Activated CD4-positive, alpha-beta T cell treated with anti-CD3 and anti-CD28 coated beads, Interleukin-2, amount 50 U/mL, for 16 hours (primary cell): ENCODE measurements around the gene SLC7A8.

Source experiments
- DNase-seq: peaks from one replicate; pipeline ENCODE4 v3.0.0-alpha.2; 2020

Gene SLC7A8

DNA sequence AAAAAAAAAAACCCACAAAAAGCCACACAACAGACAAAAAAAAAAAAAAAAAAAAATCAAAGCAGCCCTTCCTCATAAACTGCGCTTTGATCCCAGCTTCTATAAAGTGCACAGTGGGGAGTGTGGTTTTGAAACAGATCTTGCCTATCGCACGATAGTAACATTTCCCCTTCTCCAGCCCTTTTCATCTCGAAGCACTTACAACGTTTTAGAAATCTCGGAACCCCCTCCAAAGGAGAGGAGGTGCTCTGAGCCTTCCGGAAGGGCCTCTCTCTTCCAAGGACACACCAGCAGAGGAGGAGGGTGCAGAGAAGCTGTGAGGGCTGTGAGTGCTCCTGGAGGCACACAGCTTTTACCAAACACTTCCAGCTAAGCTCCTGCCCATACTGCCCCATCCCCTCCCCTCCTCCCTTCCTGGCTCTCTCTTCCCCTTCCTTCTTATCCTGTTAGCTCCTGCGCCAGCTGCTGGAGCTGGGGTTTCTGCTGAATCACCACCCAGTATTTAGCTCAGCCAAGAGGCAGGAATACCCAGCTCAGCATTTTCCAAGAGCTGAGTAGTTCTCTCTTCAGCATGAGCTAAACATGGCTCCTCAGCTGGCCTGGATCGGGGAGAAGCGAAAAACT, 28.4 kb downstream of the SLC7A8 start:
- no peak for DNase-seq

DNA sequence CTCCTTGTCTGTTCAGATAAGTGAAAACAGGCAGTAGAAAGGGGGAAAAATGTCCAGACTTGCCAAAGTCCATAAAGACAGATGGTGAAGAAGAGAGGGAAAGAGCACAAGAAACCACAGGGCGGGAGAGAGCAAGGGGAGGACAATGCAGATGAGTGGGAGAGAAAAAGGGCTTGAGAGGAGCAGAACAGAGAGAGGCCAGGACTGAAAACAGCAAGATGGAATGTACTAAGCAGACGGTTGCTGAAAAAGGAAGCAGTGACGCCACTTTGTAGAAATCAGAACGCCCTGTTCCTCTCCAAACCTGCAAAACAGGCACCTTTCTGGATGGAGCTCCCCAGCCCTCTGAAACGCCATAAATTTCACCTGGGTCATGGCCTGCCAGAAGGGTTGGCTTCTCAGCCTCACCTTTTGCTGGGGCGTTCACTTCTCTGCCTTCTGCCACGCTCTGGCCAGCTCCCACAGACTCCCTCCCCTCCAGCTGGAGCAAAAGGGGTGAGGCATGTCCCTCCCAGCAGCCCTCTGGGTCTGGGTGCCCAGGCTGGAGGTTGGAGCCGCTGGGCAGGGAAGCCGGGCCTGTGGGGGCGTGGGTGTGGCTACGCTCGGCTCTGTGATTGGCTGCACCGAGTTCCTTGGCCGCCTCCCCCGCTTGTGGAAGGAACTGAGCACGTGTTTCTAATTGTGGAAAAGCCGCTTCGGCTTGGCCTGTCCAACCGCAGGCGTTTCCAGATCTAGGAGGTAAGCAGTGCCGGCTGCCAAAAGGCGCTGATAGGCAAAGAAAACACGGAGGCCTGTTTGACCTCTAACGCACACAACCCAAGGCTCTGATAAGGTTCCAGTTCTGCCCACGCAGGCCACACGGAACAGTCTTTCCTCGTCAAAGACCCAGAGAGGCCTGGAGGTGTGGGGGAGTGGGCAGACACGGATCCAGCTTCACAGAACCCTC, 29.3 kb downstream of the SLC7A8 start:
- no peak for DNase-seq

DNA sequence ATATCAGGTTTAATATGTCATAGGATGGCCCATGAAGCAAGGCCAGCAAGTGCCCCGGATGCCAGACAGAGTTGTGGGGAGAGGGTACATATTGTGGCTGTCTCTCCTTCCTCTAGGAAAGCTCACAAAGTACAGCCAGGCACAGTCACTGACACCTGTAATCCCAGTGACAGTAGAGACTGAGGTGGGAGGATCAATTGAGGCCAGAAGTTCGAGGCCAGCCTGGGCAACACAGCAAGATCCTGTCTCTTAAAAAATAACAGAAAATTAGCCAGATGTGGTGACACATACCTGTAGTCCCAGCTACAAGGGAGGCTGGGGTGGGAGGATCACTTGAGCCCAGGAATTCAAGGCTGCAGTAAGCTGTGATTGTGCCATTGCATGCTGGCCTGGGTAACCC, 32.1 kb downstream of the SLC7A8 start:
- DNase-seq = no peak

DNA sequence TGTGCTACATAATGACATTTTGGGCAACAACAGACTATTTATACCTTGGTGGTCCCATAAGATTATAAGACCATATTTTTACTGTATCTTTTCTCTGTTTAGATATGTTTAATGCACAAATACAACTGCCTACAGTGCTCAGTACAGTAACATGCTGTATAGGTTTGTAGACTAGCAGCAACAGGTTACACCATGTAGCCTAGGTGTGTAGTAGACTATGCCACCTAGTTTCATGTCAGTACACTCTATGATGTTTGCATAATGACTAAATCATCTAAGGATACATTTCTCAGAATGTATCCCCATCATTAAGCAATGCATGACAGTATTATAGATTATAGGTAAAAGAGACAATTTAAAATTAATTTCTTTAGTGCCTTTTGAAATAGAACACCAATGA, 33.7 kb downstream of the SLC7A8 start:
- DNase-seq = no peak

DNA sequence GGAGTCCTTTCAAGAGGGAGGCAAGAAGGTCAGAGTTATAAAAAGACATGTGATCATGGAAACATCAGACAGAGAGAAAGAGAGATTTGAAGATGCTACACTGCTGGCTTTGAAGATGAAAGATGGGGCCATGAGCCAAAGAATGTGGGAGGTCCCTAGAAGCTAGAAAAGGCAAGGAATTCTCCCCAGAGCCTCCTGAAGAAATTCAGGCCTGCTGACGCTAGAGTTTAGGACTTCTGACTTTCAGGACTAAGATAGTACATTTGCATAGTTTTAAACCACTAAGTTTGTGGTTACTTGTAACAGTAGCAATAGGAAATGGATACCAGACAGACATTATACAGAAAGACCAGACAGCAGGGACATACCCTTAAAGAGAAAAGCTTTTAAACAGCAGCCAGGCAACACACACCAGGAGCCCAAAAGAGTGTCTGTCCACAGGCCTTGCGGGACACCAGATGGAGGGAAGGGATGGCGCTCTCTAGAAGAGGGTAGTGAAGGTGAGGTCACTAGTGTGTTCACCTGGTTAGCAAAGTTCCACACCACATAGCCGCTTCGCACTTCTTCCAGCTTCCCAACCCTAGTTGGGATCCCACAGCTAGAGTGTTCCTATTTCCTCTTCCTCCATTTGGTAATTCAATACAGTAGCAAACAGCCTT, 34.7 kb downstream of the SLC7A8 start:
- DNase-seq = no peak

DNA sequence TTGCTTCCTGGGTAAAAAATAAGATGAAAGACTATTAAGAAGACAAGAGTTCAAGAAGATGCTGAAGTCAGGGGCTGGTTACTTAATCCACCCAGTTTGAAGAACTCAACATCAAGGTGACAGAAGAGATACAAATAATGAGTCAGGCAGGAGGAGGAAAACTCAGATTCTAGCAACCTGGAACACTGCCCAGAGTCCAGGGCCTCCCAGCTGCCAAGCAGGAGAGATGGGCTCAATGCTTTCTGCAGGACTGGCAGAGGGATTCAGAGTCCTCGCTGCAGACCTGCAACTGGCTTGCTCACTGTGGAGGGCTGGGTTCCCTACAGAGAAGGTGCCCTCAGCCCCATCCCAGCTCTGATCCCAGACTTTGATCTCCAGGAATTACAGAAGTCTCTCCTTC, 35.8 kb downstream of the SLC7A8 start:
- DNase-seq = no peak

DNA sequence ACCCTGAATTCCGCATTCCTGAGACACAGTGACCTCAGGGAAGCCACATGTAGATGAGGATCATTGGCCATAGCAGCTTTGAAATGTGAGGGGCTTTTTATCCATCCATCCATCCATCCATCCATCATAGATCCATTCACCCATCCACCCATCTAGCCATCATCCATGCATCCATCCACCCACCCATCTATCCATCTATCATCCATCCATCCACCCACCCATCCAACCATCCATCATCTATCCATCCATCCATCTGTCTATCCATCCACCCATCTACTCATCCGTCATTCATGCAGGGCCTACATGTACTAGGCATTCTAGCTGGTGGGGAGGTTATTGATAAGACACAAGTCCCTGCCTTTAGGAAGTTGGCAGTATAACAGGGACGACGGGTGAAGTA, 36.5 kb downstream of the SLC7A8 start:
- no peak for DNase-seq

DNA sequence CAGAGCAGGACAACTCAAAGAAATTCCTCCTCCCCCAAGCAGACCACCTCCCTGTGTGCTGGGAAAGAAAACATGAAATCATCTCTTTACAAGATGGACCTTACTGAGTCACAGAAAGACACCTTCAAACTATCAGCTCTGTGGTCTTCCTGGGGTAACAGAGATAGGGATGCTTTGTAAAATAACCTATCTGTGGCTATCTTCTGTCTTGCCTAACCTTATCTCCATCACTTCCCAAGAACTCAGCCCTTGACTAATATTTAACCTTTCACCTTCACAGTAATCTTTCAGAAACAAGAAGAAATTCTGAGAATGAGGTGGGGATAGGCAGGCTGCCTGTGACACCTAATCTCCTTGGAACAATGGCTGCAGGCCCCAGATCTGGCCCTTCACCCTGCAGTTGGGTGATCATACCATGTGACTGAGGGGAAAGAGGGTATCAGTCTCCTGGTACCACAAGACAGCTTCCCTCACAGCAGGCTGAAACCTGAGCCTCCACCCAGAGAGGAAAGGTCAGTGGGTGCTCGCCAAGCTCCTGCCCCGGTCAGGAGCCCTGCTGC, 37.0 kb downstream of the SLC7A8 start:
- DNase-seq = no peak

DNA sequence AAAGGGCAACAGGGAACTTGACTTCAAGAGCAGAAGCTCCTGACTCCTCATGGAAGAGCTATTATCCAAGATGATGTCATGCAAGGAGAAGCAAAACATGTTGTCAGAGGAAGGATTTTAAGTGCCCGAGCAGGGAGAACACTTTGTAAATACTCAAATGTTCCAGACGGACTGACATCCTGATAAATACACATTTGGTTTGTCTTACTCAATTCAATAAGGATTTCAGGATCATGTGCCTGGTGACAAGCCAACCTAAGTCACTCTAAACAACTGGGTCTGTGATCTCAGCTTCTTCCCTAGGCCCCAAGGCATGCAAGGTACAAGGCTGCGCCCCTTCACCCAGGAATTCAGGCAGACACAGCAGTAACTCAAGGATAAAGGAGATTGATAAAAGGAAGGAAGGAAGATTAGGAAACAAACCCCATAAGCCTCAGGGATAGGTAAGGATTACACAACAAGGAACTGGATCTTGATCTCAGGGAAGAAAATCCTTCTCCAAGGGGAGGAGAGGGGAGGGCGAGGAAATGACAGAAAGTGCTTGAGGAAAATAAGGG, 37.6 kb downstream of the SLC7A8 start:
- no peak for DNase-seq

DNA sequence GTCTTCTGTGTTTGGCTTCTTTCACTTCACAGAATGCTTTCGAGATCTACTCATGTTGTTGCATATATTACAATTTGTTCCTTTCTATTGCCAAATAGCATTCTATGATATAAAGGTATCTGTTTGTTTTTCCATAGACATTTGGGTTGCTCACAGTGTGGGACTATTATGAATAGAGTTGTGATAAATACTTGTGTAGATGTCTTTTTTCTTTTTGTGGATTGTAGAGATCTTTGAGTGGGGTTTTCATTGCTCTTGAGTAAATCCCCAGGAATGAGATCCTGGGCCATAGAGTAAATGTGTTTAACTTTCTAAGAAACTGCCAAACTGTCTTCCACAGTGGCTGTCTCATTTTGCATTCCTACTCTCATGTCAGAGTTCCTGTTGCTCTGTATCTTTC, 39.5 kb downstream of the SLC7A8 start:
- DNase-seq = no peak

DNA sequence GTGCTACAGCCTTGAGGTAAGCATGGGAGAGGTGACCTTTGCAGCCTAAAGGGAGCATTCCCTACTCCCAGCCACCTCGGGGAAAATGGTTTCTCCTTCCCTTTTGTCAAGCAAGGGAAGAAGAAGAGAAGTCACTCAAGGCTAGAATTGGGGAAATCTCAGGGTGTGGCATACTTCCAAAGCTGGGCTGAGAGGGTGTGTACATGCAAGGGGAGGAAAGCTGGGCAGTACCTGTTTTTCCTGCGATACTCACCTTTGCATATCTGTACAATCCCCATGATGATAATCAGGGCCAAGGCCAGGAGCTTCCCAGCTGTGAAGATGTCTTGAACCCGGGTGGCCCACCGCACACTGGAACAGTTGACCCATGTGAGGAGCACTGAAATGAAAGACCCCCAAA, 40.6 kb downstream of the SLC7A8 start:
- DNase-seq = no peak

DNA sequence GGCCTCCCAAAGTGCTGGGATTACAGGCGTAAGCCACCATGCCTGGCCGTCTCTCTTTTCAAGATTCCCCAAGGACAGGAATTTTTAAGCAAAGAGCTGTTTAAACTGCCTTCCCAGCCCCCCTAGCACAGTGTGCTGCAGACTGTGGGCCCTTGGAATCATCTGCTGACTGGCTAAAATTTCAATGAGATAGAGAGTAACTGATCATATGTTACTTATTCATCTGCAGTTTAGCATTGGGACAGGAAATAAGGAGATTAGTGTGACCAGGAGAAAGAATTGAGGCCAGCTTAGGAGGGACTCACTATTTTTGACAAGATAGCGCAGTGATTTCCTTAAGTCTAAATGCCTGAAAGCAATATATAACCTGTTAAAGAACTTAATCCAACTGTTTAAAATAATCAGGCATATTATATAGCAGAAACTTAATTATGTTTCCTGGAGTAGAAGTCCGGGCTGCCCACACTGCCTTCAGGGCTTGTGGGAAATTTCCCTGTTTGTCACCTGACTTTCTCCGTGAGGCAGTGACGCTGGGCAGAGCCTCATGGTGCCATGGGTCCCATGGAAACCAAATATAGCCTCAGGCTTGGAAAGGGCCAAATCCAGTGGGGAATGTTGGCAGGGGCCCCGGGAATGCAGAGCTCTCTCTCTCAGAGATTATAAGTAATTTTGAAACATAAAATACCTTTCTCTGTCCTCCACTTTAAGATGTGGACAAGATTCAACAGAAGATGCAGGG, 41.6 kb downstream of the SLC7A8 start:
- DNase-seq = no peak

DNA sequence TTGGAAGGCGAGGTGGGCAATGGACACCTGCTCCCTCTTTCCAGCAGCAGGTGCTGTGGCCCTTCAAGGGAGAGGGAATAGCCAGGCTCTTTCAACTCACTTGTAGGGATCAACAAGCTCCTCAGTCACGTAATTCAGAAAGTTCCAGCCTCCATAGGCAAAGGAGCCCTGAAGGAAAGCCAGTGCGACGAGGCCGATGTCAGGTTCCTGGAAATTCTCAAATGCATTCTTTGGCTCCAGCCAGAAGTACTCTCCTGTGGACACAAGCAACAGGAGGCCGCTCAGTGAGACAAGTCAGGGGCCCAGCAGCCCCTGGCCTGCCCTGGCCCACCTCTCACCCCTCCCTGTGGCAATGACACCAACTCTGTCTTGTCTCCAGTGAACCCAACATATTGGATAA, 43.1 kb downstream of the SLC7A8 start:
- DNase-seq = no peak

DNA sequence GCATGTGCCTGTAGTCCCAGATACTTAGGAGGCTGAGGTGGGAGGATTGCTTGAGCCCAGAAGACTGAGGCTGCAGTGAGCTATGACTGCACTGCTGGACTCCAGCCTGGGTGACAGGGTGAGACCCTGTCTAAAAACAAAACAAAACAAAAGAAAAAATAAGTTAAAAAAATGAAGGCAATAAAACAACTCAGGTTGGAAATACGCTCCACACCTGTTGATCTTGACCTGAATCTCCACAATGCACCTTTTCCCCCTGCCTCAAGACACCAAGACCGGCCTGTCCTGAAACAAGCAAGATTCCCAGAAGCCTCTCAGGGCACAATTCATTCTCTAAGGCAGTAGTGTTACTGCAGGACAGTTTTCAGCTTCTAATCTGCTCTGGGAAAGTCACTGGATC, 43.6 kb downstream of the SLC7A8 start:
- DNase-seq = no peak

DNA sequence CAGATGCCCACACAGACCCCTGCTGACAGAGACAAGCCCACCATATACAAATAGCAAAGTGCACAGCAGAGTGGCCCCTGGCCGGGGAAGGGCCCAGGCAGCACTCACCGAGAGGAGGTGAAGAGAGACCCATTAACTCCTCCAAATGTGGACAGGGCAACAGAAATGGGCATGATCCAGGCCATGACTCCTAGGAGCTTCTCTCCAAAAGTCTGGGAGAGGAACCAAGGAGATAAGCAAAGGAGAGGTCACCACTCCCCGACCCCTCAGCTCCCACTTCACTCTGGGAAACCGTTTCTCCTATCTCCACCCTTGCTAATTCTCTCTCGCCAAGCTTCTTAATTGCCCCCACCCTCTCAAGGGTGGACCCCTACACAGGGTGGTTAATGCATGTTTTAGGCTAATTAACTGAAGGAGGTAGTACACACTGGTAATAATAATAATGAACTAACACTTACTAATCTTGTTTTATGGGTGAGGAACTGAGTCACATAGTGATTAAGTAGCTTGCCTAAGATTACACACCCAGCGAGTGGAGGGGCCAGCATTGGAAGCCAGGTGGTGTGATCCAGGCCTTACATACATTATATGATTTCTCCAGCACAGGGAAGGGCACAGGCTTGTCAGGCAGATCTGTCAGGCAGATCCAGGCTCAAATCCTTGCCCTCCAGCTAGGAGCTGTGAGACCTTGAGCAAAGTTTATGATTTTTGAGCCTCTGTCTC, 45.5 kb downstream of the SLC7A8 start:
- DNase-seq = no peak

DNA sequence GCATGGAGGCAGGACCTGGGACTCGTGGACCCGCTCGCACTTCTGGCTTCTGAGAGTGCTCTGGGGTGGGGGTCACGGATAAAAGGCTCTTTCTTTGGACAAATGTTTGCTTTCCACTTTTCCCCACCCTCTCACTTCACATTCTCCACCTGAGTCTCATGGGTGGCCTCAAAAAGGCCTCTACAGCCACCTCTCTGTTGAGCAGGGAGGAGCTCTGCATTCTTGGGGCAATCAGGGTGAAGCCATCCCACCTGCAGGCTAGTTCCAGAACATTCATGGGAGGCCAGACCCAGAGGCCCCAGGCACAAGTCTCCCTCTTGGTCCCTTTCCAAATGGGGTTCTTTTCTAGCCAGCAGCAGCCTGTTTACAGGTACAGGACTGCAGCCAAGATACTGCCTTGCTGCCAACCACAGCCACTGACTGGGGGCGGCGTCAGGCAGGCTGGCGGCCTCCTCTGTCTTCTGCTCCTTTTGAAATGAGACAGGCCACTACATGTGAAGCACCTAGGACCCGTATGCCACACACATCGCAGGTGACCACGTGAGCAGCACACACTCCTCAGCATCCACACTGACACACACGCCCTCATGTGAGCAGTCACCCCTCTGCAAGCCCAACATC, 46.2 kb downstream of the SLC7A8 start:
- DNase-seq = no peak

DNA sequence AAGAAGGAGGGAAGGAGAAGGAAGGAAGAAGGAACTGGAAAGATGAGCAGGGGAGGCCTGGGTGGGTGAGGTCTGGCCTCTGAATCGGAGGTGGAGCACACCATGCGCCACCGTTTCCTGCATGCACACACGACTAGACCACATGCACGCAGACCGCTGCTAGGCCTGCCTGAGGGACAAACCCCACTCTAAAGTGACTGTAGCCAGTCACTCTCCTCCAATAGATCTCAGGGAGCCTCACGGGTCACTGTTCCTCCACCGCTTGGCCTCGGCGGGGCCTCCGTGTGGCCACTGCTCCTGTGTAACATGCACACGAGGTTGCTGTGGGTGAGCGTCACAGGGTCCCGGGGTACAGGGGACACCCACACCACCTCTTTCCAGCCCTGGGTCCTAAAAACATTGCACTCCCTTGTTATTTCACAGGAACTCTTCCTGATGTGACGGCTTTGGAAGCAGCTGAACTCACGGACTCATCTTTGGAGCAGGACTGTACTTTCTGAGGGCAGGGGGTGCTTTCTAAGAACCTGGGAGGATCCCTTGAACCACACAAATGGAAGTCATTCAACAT, 46.8 kb downstream of the SLC7A8 start:
- no peak for DNase-seq

DNA sequence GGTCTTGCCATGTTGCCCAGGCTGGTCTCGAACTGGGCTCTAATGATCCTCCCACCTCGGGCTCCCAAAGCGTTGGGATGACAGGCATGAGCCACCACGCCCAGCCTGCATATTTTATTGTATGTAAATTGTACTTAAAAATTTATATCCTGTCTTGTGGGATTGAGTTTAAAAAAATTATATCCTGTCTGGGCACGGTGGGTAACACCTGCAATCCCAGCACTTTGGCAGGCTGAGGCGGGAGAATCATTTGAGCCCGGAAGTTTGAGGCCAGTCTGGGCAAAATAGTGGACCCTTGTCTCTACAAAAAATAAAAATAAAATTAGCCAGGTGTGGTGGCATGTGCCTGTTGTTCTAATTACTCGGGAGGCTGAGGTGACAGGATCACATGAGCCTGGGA, 50.5 kb downstream of the SLC7A8 start:
- DNase-seq = no peak

DNA sequence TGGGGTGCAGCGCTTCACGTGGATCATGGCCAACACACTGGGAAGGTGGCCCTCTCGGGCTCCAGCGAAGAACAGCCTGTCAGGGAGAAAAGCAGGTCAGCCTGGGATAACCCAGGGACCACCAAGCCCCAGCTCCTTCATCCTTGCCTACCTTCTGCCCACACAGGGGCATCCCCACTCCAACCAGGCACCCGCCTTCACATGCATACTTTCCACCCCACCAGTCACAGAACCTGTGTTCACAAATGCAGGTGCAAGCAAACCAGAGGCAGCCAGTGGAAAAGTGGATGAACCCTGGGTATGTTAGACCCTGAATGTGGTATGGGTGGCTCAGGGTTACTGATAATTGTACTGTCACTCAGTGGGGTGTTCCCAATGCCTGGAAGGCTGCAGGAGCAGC, 52.0 kb downstream of the SLC7A8 start:
- DNase-seq = no peak

DNA sequence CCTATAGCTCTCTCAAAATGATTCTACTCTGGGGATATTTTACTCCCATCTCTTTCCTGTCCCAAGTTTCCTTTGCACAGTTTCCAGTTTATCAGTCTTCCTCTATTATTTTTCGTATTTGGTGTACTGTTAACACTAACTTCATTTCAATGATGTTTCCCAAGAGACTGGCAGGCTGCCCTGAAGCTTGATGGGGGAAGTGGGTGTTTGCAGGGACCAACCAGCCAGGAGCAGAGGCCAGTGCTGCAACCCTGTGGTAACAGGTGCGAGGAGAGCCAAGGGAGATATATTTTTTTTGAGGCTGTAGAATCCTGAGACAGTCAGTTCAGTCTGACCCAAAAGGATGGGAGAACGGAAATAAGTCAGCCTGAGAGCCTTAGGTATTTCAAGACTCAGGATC, 52.6 kb downstream of the SLC7A8 start:
- DNase-seq = no peak

DNA sequence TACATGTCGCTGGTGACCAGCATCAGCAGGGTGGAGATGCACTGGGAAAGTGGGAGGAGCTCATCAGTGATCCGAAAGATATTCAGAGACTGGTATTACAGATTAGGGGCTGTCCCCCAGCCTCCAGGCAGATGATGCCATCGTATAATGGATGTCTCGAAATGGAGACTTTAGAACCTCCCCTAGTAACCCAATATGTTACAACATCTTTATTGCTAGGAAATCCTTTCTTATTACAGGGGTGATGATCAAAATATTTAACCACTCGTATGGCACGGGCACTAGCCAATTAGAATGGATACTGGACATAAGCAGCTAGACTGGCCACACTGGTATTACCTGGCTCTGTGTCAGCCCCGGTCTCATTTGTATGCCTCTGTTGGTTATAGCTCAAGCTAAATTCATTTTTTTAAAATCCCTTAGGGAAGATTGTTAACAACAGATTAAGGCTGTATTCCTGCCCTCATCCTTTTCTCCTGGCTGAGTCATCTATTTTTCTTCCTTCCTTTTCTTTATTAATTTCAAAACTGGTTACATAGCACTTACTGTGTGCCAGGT, 53.6 kb downstream of the SLC7A8 start:
- no peak for DNase-seq
